Measurements from ENCODE around the gene ARHGDIB. TPM values are rescaled to one million over a fixed set of nuclear protein-coding genes. Genes with fewer than 3 reads are reported as not detected.

Gene ARHGDIB
- total RNA-seq, 4 donors from 2014 or later = 20.6 to 88.6 (median 44.0) TPM

DNA sequence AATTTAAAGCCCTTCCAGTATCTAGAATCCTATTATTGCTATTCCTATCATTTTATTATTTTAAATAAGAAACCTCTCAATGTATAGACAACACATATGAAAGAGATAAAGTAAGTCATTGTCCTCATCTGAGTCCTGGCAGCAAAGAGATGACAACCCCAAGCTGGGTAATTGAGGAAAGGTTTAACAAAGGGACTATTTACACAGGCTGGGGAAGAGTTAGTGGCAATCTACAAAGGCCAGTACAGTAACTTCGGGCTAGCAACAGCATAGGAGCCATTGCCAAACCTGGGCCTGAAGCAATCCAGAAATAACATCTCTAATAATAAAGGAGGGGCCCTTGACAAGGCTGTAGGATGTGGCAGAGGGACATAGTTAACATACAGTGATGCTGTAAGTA lies 22.6 kb upstream of the ARHGDIB start:
- H3K4me3 ChIP-seq = no peak overlapping the region
- TF ChIP-seq, protein P1, sequence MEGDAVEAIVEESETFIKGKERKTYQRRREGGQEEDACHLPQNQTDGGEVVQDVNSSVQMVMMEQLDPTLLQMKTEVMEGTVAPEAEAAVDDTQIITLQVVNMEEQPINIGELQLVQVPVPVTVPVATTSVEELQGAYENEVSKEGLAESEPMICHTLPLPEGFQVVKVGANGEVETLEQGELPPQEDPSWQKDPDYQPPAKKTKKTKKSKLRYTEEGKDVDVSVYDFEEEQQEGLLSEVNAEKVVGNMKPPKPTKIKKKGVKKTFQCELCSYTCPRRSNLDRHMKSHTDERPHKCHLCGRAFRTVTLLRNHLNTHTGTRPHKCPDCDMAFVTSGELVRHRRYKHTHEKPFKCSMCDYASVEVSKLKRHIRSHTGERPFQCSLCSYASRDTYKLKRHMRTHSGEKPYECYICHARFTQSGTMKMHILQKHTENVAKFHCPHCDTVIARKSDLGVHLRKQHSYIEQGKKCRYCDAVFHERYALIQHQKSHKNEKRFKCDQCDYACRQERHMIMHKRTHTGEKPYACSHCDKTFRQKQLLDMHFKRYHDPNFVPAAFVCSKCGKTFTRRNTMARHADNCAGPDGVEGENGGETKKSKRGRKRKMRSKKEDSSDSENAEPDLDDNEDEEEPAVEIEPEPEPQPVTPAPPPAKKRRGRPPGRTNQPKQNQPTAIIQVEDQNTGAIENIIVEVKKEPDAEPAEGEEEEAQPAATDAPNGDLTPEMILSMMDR (IDR thresholded peaks at IDR 0.05 in 4 of 5, conservative IDR thresholded peaks at IDR 0.05 in 1 of 5) = no peak
- no peak for TF ChIP-seq POLR2A (IDR thresholded peaks at IDR 0.05)
- no peaks in the 10 kb centered on the region for H3K27me3 ChIP-seq
- no peaks in the 10 kb centered on the region for H3K36me3 ChIP-seq
- DNase-seq (no peak), ATAC-seq (no peak)
- in situ Hi-C loops (cut with MboI; ENCODE audit: low sequenced_read_pairs in 4 of 4) = loop anchor here in 3 of 4 donors (25.0 kb wide), 1 partner anchor 347 kb away; no protein-coding TSS in a partner anchor
- intact Hi-C loops (cut with DNase I; ENCODE audit: low total_unique reads) = no loop called here
- H3K9me3 ChIP-seq = no peaks in the 10 kb centered on the region
- no peaks in the 10 kb centered on the region for H3K4me1 ChIP-seq
- H3K27ac ChIP-seq = no peak overlapping the region

DNA sequence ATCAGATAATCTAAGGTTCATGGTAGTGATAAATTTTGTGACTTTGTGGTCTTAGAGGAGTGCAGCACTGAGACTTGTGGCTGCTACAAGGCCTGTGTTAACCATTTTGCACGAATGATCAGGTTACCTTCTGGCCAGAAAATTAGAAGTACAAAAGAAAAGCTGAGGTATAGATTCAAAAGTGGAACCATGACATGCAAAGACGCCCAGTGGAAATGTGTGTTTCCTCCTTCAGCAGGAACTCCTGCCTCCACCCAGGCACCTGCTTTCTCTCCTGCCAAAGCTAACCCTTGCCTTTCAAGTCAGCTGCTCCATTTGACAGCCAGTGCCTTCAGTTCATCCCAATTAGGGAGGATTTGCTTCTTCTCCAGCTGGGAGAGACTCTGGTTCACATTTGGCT lies 21.6 kb upstream of the ARHGDIB start:
- intact Hi-C loops (cut with DNase I; ENCODE audit: low total_unique reads) (no loop called here), in situ Hi-C loops (cut with MboI; ENCODE audit: low sequenced_read_pairs in 4 of 4) (loop anchor here in 3 of 4 donors (25.0 kb wide), 1 partner anchor 346 kb away; no protein-coding TSS in a partner anchor)
- no peak for ATAC-seq
- DNase-seq = no peak
- Histone ChIP-seq H3K27me3 (no peaks in the 10 kb centered on the region), H3K36me3 (no peaks in the 10 kb centered on the region), H3K4me3 (no peak overlapping the region), H3K9me3 (no peaks in the 10 kb centered on the region), H3K27ac (no peak overlapping the region), H3K4me1 (no peaks in the 10 kb centered on the region)
- TF ChIP-seq POLR2A (IDR thresholded peaks at IDR 0.05) = no peak
- TF ChIP-seq, protein P1 (IDR thresholded peaks at IDR 0.05 in 4 of 5, conservative IDR thresholded peaks at IDR 0.05 in 1 of 5) = no peak

DNA sequence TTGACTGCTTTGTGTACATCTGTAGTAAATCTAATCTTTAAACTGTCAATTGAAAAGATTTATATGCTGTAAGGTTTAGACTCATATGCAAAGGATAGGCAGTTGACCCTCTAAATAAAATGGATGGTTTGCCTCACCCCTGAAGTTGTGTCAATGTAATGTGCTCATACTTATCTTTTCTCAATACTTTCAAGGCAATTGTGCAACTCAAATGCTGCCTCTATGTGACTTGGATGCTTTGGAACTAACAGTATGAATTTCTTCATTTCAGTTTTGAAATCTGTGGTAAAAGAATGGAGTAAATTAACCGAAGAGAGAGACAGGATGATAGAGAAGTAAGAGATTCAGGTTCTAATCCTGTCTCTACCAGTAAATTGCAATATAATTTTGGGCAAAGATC lies 21.2 kb upstream of the ARHGDIB start:
- no peaks in the 10 kb centered on the region for H3K36me3 ChIP-seq
- TF ChIP-seq POLR2A (IDR thresholded peaks at IDR 0.05) = no peak
- TF ChIP-seq, protein P1 (IDR thresholded peaks at IDR 0.05 in 4 of 5, conservative IDR thresholded peaks at IDR 0.05 in 1 of 5) = no peak
- H3K4me1 ChIP-seq = no peaks in the 10 kb centered on the region
- H3K27me3 ChIP-seq = no peaks in the 10 kb centered on the region
- DNase-seq = no peak
- ATAC-seq = no peak
- no peaks in the 10 kb centered on the region for H3K9me3 ChIP-seq
- H3K4me3 ChIP-seq = no peak overlapping the region
- intact Hi-C loops (cut with DNase I; ENCODE audit: low total_unique reads) = no loop called here
- H3K27ac ChIP-seq = no peak overlapping the region
- in situ Hi-C loops (cut with MboI; ENCODE audit: low sequenced_read_pairs in 4 of 4) = loop anchor here in 3 of 4 donors (25.0 kb wide), 1 partner anchor 345 kb away; no protein-coding TSS in a partner anchor

DNA sequence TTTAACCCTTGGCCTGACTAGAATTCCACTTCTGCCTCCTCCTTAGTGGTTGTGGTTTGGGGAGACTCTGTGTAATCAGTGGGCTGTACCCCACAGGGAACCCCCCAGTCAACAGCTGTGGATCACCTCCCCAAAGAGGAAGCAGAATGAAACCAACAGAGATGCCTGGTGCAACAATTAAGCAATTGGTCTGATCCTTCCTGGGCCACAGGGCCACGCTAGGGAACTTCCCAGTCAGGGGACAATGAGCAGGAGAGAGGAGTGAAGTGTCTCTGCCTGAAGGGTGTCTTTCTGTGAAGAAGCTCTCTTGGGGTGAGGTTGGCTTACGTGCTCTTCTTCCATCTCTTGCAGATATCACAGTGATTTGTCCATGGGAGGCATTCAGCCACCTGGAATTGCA lies 19.6 kb upstream of the ARHGDIB start:
- TF ChIP-seq, protein P1 (IDR thresholded peaks at IDR 0.05 in 4 of 5, conservative IDR thresholded peaks at IDR 0.05 in 1 of 5) = no peak
- no peak for TF ChIP-seq POLR2A (IDR thresholded peaks at IDR 0.05)
- H3K4me1 ChIP-seq = no peaks in the 10 kb centered on the region
- no peak overlapping the region for H3K4me3 ChIP-seq
- intact Hi-C loops (cut with DNase I; ENCODE audit: low total_unique reads) (no loop called here), in situ Hi-C loops (cut with MboI; ENCODE audit: low sequenced_read_pairs in 4 of 4) (loop anchor here in 3 of 4 donors (25.0 kb wide), 1 partner anchor 344 kb away; no protein-coding TSS in a partner anchor)
- H3K27ac ChIP-seq = no peak overlapping the region
- ATAC-seq = no peak
- no peaks in the 10 kb centered on the region for H3K36me3 ChIP-seq
- no peaks in the 10 kb centered on the region for H3K27me3 ChIP-seq
- DNase-seq = no peak
- no peaks in the 10 kb centered on the region for H3K9me3 ChIP-seq

DNA sequence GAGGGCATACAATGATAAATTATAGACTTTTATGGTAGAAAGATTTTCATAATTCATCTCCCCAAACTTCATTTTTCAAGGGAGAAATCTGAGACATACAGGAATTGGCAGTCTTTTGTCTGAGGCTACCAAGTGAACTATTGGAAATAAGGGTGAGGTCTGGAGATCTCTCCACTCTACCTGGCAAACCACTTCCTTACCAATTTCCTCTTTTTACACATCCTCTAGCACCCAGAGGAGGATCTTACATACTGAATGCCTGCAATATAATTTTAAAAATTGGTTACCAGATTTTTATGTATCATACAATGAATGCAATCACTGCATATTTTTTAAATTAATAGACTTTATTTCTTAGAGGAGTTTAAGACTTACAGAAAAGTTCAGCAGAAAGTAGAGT lies 18.1 kb upstream of the ARHGDIB start:
- Histone ChIP-seq H3K4me1 (no peaks in the 10 kb centered on the region), H3K36me3 (no peaks in the 10 kb centered on the region), H3K27me3 (no peaks in the 10 kb centered on the region), H3K9me3 (no peaks in the 10 kb centered on the region), H3K4me3 (no peak overlapping the region), H3K27ac (no peak overlapping the region)
- in situ Hi-C loops (cut with MboI; ENCODE audit: low sequenced_read_pairs in 4 of 4) = loop anchor here in 3 of 4 donors (25.0 kb wide), 1 partner anchor 342 kb away; no protein-coding TSS in a partner anchor
- no peak for TF ChIP-seq POLR2A (IDR thresholded peaks at IDR 0.05)
- TF ChIP-seq, protein P1 (IDR thresholded peaks at IDR 0.05 in 4 of 5, conservative IDR thresholded peaks at IDR 0.05 in 1 of 5) = no peak
- DNase-seq (no peak), ATAC-seq (no peak)
- intact Hi-C loops (cut with DNase I; ENCODE audit: low total_unique reads) = no loop called here

Data from gastrocnemius medialis (tissue), 4 donors.